GM12875 (cell line): ENCODE results near the gene SETBP1.

Source experiments
- H3K4me3 ChIP-seq: one replicate; pipeline ENCODE4 v1.5.1; 2011; ENCODE audit warnings: low read depth, low read length, control low read depth
- CTCF ChIP-seq: IDR thresholded peaks from 2 replicates; pipeline ENCODE4 v1.5.1; 2011; ENCODE audit warnings: low read depth, mild to moderate bottlenecking, control low read depth, inconsistent platforms, low read length, moderate library complexity, borderline replicate concordance; ENCODE audit not compliant: insufficient read depth

Gene SETBP1

GRCh38 chr18:44731530-44732237 is 51.0 kb downstream of the SETBP1 start:
- H3K4me3 ChIP-seq: no peak overlapping the region
- TF ChIP-seq CTCF: no peak

- TF ChIP-seq CTCF: no peak
- H3K4me3 ChIP-seq: no peak overlapping the region
These were observed 51.5 kb downstream of the SETBP1 start for GRCh38 chr18:44732238-44732563.

- TF ChIP-seq CTCF: no peak
- no peak overlapping the region for H3K4me3 ChIP-seq
These were observed 51.9 kb downstream of the SETBP1 start for GRCh38 chr18:44732599-44732998.

- no peak overlapping the region for H3K4me3 ChIP-seq
- no peak for TF ChIP-seq CTCF
These were observed 52.5 kb downstream of the SETBP1 start for GRCh38 chr18:44733069-44733753.

GRCh38 chr18:44733754-44734465 is 53.2 kb downstream of the SETBP1 start:
- H3K4me3 ChIP-seq: no peak overlapping the region
- no peak for TF ChIP-seq CTCF

GRCh38 chr18:44735096-44735495 is 54.4 kb downstream of the SETBP1 start:
- no peak overlapping the region for H3K4me3 ChIP-seq
- TF ChIP-seq CTCF: no peak
